ENCODE results near the gene PELI1. TPM values are rescaled to one million over a fixed set of nuclear protein-coding genes. Genes with fewer than 3 reads are reported as not detected.

Gene PELI1
- total and polyA plus RNA-seq, 2 donors (not counting 3 experiments of a cell fraction or from before 2014, with no cell fraction given), result 14.2 to 30.9 TPM

DNA sequence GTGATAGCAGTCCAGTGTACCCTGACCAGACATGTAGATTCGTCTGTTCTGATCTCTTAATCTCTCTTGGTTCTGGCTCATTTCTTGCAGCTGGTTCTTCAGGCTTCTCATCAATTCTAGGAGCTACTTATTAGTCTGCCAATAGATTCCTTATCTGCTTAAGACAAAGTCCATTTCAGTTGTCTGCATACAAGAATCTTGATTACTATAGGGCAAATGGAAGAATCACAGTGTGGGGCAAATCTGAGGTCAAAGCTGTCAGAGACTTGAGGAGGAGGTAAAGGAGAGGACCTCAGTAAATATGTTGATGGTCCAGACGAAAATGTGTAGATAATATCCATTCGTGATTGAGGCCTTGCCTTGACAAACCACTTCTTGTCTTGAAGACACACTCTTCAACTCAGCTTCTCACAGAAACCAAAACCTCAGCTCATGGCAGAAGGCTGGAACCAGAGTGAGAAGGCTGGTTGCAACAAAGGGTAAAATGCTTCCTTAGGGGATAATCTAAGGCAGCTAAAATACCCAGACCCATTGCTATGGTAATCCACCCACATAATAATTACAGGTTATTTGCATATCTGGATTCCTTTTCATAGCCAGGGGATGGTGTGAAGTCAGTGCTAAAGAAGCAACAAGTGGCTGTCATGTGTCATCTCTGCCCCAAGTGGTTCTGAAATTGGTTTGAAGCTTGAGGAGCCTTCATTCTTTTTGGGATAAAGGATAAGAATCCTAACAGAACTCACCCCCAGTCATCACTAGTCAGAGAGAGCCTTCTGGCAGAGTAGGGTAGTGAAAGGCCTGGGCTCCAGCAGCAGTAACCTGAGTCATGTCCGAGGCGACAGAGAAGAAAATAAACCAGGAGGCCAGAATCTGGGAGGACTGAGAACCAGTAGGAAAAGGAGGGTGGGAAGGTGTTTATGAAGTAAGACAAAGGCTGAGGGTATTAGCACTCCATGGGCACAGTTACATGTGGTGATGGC, 29.2 kb upstream of the PELI1 start:
- Histone ChIP-seq H3K4me3 (replicated peaks in 1 of 3; ENCODE audit: insufficient read depth in 1 of 3, low read depth in 1 of 3, low read length in 3 of 3) (no peak overlapping the region), H3K4me2 (ENCODE audit: insufficient read depth, low read length) (no peak overlapping the region), H3K27me3 (ENCODE audit: control insufficient read depth in 2 of 2, insufficient read depth in 2 of 2, low read length in 2 of 2) (no peaks in the 10 kb centered on the region), H3K79me2 (ENCODE audit: control insufficient read depth, insufficient read depth, low read length) (no peaks in the 10 kb centered on the region), H3K4me1 (ENCODE audit: control insufficient read depth, extremely low read depth, insufficient read depth, low read length) (no peaks in the 10 kb centered on the region), H3K9me1 (replicated peaks; ENCODE audit: control insufficient read depth, extremely low read depth, insufficient read depth, low read length) (no peaks in the 10 kb centered on the region), H4K20me1 (replicated peaks; ENCODE audit: control insufficient read depth, extremely low read depth, insufficient read depth, low read length) (no peaks in the 10 kb centered on the region), H3K9me3 (replicated peaks; ENCODE audit: control insufficient read depth, insufficient read depth, low read length) (no peaks in the 10 kb centered on the region), H3K36me3 (ENCODE audit: control insufficient read depth in 2 of 2, extremely low read depth in 1 of 2, insufficient read depth in 2 of 2, low read length in 2 of 2) (no peaks in the 10 kb centered on the region), H3K27ac (ENCODE audit: insufficient read depth, low read depth, low read length) (no peak overlapping the region), H3K9ac (replicated peaks; ENCODE audit: extremely low read depth, insufficient read depth, low read length) (no peak overlapping the region), H2AFZ (ENCODE audit: low read depth, low read length) (no peak overlapping the region)
- no TSS peak for BruUV-seq (replicated peaks)
- ChIA-PET POLR2A (no interaction called here), CTCF (interaction anchor here (0.6 to 1.7 kb wide), 2 partner anchors 10 to 12 kb away, joined by 3 to 6 read pairs; no protein-coding TSS in a partner anchor)
- DNase-seq (ENCODE audit: low read depth, low spot score), result no peak
- FAIRE-seq, result peak; percentile 18
- dilution Hi-C loops (cut with MboI; ENCODE audit: extremely low pct_ligation_motif_present, low sequenced_read_pairs) (no loop called here), intact Hi-C loops (cut with micrococcal nuclease) (no loop called here)
- TF ChIP-seq POLR2AphosphoS5 (IDR thresholded peaks at IDR 0.05; ENCODE audit: insufficient read depth, low read depth, low read length) (no peak), MYC (IDR thresholded peaks at IDR 0.05; ENCODE audit: low read depth, low read length) (no peak), POLR2A (IDR thresholded peaks at IDR 0.05; ENCODE audit: low read depth, low read length) (no peak), FOS (IDR thresholded peaks at IDR 0.05; ENCODE audit: borderline replicate concordance, insufficient read depth, low read length) (no peak), JUN (IDR thresholded peaks at IDR 0.05; ENCODE audit: borderline replicate concordance, insufficient read depth, insufficient read length, low read depth) (no peak), GATA2 (IDR thresholded peaks at IDR 0.05; ENCODE audit: insufficient read depth, insufficient read length, low read depth, low read length) (no peak), EZH2 (IDR thresholded peaks at IDR 0.05; ENCODE audit: borderline replicate concordance, low read depth, low read length, severe bottlenecking) (no peak)
- TF ChIP-seq, protein P1, sequence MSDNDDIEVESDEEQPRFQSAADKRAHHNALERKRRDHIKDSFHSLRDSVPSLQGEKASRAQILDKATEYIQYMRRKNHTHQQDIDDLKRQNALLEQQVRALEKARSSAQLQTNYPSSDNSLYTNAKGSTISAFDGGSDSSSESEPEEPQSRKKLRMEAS (IDR thresholded peaks at IDR 0.05; ENCODE audit: insufficient read depth, insufficient read length), result no peak
- TF ChIP-seq, protein P2, sequence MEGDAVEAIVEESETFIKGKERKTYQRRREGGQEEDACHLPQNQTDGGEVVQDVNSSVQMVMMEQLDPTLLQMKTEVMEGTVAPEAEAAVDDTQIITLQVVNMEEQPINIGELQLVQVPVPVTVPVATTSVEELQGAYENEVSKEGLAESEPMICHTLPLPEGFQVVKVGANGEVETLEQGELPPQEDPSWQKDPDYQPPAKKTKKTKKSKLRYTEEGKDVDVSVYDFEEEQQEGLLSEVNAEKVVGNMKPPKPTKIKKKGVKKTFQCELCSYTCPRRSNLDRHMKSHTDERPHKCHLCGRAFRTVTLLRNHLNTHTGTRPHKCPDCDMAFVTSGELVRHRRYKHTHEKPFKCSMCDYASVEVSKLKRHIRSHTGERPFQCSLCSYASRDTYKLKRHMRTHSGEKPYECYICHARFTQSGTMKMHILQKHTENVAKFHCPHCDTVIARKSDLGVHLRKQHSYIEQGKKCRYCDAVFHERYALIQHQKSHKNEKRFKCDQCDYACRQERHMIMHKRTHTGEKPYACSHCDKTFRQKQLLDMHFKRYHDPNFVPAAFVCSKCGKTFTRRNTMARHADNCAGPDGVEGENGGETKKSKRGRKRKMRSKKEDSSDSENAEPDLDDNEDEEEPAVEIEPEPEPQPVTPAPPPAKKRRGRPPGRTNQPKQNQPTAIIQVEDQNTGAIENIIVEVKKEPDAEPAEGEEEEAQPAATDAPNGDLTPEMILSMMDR (IDR thresholded peaks at IDR 0.05; ENCODE audit: extremely low read depth in 1 of 2, insufficient read depth in 1 of 2, low read depth in 1 of 2, low read length in 2 of 2), result no peak
